ENCODE data around the gene WARS2. TPM values are rescaled to one million over a fixed set of nuclear protein-coding genes. Genes with fewer than 3 reads are reported as not detected.

WARS2 gene
- total RNA-seq, 4 donors from 2014 or later = 5.8 to 12.6 (median 10.0) TPM

DNA sequence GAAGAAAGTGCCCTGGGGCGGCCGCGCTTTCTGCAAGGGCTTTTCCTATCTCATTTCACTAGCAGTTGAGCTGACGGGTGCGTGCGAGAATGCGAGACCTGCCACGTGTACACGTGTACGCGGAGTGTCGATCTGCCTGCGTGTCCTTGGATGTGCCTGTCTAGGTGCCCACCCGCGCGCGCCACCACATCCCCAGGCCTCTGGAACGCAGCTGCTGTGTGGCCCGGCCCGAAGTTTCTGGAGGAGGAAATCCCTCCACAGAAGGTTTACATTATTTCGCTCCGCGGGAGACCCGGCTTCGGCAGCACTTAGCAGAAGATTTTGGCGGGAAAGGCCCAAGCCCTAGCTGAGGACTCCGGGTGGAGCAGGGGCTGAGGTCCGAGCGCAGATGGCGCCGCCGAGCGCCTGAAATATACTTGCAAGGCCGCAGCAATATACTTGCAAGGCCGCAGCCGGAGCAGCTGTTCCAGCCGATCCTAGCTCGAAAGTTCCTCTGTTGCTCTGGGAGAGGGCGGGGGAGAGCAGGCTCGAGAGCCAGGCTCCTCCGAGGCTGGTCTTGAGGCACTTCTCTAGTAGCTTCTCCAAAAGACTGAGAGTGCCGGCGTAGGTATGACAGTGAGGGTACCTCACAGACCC is 156.2 kb downstream of the WARS2 start:
- no peak for DNase-seq (ENCODE audit: extremely low spot score)
- WGBS = 28% methylated on average over 11 of the region's 43 CpGs
- peaks cover 4 to 100% (median 91%) of the 10 kb centered on the region in 4 donors for H3K27me3 ChIP-seq
- intact Hi-C loops (cut with DNase I) = no loop called here
- H3K4me3 ChIP-seq = peak overlapping the region; percentile 29 to 47 (median 35)
- peaks cover 32 to 66% (median 54%) of the 10 kb centered on the region in 4 donors for H3K4me1 ChIP-seq
- TF ChIP-seq, protein P1, sequence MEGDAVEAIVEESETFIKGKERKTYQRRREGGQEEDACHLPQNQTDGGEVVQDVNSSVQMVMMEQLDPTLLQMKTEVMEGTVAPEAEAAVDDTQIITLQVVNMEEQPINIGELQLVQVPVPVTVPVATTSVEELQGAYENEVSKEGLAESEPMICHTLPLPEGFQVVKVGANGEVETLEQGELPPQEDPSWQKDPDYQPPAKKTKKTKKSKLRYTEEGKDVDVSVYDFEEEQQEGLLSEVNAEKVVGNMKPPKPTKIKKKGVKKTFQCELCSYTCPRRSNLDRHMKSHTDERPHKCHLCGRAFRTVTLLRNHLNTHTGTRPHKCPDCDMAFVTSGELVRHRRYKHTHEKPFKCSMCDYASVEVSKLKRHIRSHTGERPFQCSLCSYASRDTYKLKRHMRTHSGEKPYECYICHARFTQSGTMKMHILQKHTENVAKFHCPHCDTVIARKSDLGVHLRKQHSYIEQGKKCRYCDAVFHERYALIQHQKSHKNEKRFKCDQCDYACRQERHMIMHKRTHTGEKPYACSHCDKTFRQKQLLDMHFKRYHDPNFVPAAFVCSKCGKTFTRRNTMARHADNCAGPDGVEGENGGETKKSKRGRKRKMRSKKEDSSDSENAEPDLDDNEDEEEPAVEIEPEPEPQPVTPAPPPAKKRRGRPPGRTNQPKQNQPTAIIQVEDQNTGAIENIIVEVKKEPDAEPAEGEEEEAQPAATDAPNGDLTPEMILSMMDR (IDR thresholded peaks at IDR 0.05) = no peak
- TF ChIP-seq EP300 (IDR thresholded peaks at IDR 0.05) (no peak), POLR2A (IDR thresholded peaks at IDR 0.05; ENCODE audit: low read depth) (no peak), POLR2AphosphoS5 (IDR thresholded peaks at IDR 0.05) (no peak)
- no peak overlapping the region for H3K27ac ChIP-seq (replicated peaks in 1 of 4)
- H3K9me3 ChIP-seq = peaks cover 0 to 3% (median 0%) of the 10 kb centered on the region in 4 donors
- H3K36me3 ChIP-seq = no peaks in the 10 kb centered on the region

DNA sequence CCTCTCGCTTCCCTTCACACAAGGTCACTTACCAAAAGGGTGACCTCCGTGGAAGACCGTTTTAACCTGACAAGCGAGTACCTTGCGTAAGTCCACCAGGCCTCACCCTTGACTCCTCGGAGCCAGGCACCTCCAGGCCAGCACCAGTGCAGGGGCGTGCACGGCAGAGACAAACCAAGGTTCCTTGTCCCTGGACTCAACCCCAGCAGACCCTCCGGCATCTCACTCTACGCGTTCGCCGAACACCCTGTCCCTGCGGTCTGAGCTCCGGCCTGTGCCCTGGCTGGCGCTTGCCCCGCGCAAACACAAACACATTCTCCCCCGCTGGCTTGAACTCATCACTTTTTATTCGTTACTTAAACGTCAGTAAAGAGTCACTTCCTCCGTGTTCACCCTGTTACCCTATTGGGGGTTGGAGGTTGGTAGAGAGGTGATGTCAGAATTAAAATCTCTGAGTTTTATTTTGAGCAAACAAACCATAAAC is 156.9 kb downstream of the WARS2 start:
- no peaks in the 10 kb centered on the region for H3K9me3 ChIP-seq
- no peak for DNase-seq (ENCODE audit: extremely low spot score)
- intact Hi-C loops (cut with DNase I) = no loop called here
- TF ChIP-seq POLR2A (IDR thresholded peaks at IDR 0.05; ENCODE audit: low read depth) = no peak
- H3K36me3 ChIP-seq = no peaks in the 10 kb centered on the region
- WGBS = 46% methylated on average over 21 of the region's 22 CpGs
- peaks cover 32 to 62% (median 54%) of the 10 kb centered on the region in 4 donors for H3K4me1 ChIP-seq
- peak overlapping the region in 1 of 4 donors; percentile 36 for H3K4me3 ChIP-seq
- H3K27me3 ChIP-seq = peaks cover 4 to 100% (median 87%) of the 10 kb centered on the region in 4 donors
- H3K27ac ChIP-seq (replicated peaks in 1 of 4) = no peak overlapping the region

DNA sequence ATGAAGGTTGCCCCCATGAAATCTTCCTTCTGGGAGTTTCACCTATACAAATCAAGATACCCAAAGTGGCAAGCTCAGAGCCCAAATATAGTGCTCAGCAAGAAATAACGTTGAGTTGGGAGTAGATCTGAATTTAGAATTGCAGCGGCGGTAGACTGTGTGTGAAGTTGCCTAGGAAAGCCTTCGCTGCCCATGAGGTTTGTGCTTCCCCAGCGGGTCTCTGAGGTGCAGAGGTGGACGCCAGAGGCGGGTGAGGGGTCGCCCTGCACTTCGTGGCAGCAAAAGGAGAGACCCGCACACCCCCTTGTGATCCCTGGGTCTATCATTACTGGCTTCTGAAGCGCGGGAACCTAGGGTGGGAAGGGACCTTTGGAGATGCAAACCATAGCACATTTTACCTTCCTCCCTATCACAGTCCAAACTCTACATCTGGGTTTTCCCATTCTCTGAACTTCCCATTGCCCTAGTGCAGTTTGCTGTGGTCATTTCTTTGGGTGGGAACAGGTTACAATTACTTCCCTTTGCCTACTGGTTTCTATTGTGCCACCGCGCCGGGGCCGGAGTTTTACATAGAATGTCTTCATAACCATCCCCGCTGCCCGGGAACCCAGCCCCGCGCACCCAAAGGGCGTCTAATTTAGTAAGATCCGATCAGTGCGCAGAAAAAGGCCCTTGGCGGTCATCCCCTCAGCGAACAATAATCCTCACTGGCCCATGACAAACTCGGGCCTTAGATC is 157.5 kb downstream of the WARS2 start:
- Histone ChIP-seq H3K36me3 (no peaks in the 10 kb centered on the region), H3K4me3 (no peak overlapping the region), H3K9me3 (no peaks in the 10 kb centered on the region), H3K27ac (replicated peaks in 1 of 4) (no peak overlapping the region), H3K27me3 (peaks cover 4 to 100% (median 81%) of the 10 kb centered on the region in 4 donors), H3K4me1 (peaks cover 30 to 56% (median 48%) of the 10 kb centered on the region in 4 donors)
- TF ChIP-seq POLR2AphosphoS5 (IDR thresholded peaks at IDR 0.05) (no peak), POLR2A (IDR thresholded peaks at IDR 0.05; ENCODE audit: low read depth) (no peak), EP300 (IDR thresholded peaks at IDR 0.05) (no peak)
- TF ChIP-seq, protein P1 (IDR thresholded peaks at IDR 0.05) = no peak
- DNase-seq (ENCODE audit: extremely low spot score) = no peak
- WGBS = 26% methylated on average over 26 of the region's 26 CpGs
- intact Hi-C loops (cut with DNase I) = no loop called here

DNA sequence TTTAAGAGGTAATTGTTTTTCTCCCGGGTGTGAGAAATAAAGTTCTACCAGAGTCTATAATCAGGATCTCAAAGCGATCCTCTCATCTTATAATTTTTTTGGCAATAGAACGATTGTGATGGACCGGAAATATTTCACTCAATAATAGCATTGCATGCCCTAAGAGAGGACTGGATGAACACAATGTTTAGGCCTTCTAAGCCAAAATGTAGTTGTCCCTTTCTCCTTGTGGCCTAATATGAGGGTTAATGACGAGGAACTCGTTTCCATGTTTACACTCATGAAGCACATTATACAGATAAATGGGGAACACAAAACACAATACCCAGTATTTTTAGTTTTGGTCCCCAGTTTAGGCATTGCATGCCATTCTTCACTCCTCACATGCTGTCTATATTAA is 158.2 kb downstream of the WARS2 start:
- H3K27me3 ChIP-seq = peaks cover 4 to 100% (median 73%) of the 10 kb centered on the region in 4 donors
- H3K27ac ChIP-seq (replicated peaks in 1 of 4) = no peak overlapping the region
- H3K36me3 ChIP-seq = no peaks in the 10 kb centered on the region
- H3K4me3 ChIP-seq = no peak overlapping the region
- 59% methylated on average over 6 of the region's 6 CpGs for WGBS
- no peaks in the 10 kb centered on the region for H3K9me3 ChIP-seq
- intact Hi-C loops (cut with DNase I) = no loop called here
- peaks cover 23 to 49% (median 41%) of the 10 kb centered on the region in 4 donors for H3K4me1 ChIP-seq
- DNase-seq (ENCODE audit: extremely low spot score) = no peak
- TF ChIP-seq POLR2AphosphoS5 (IDR thresholded peaks at IDR 0.05) = no peak
- no peak for TF ChIP-seq POLR2A (IDR thresholded peaks at IDR 0.05; ENCODE audit: low read depth)
- no peak for TF ChIP-seq EP300 (IDR thresholded peaks at IDR 0.05)
- TF ChIP-seq, protein P1 (IDR thresholded peaks at IDR 0.05) = no peak

DNA sequence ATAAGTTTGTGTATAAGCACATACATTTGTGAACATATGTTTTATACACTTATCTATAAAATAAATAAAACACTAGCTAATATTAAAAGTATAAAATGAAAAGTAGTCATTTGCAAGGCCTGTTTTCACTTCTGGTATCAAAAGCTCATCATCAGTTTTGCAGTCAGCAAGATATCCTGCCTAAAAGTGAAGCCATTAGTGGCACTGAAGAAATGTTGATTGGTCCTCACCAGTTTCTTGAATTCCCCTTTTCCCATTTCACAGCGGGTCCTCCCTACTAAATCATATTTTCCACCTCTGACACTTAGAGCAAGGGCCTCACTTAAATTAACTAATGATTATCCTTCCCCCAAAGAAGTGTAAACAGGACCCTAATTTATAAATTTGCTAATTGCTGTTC is 159.0 kb downstream of the WARS2 start:
- intact Hi-C loops (cut with DNase I) = no loop called here
- WGBS = 23% methylated on average over 1 of the region's 1 CpG
- Histone ChIP-seq H3K4me1 (peaks cover 20 to 41% (median 33%) of the 10 kb centered on the region in 4 donors), H3K36me3 (no peaks in the 10 kb centered on the region), H3K9me3 (no peaks in the 10 kb centered on the region), H3K27ac (replicated peaks in 1 of 4) (no peak overlapping the region), H3K4me3 (no peak overlapping the region), H3K27me3 (peaks cover 4 to 92% (median 65%) of the 10 kb centered on the region in 4 donors)
- DNase-seq (ENCODE audit: extremely low spot score) = no peak
- TF ChIP-seq, protein P1 (IDR thresholded peaks at IDR 0.05) = no peak
- TF ChIP-seq EP300 (IDR thresholded peaks at IDR 0.05) (no peak), POLR2AphosphoS5 (IDR thresholded peaks at IDR 0.05) (no peak), POLR2A (IDR thresholded peaks at IDR 0.05; ENCODE audit: low read depth) (no peak)
